GM23338 (cell line): ENCODE data around the gene CALM1. TPM values are rescaled to one million over a fixed set of nuclear protein-coding genes. Genes with fewer than 3 reads are reported as not detected.

Experiments used
- ATAC-seq: fragments of 200-7000 bp; cut with Tn5 transposase; 3 replicates; pipeline ENCODE4 v1.9.1; 2020
- DNase-seq: peaks from one replicate; pipeline ENCODE4 v3.0.0-alpha.2; 2015; ENCODE audit warnings: low spot score
- H2AFZ ChIP-seq: fragments of 200-600 bp; sonication (generic); 2 replicates; pipeline ENCODE4 v1.8.0; 2016; ENCODE audit warnings: antibody characterized with exemption, mild to moderate bottlenecking, moderate library complexity
- H3F3A ChIP-seq: fragments of 200-600 bp; sonication (generic); replicated peaks from 2 replicates; pipeline ENCODE4 v1.8.0; 2017; ENCODE audit warnings: antibody characterized with exemption, mixed run types, low read depth
- H3K27ac ChIP-seq: fragments of 200-600 bp; sonication (generic); 2 replicates; pipeline ENCODE4 v1.6.1; 2016; ENCODE audit warnings: low read depth
- H3K27me3 ChIP-seq: fragments of 200-600 bp; sonication (generic); 2 replicates; pipeline ENCODE4 v1.8.0; 2016; ENCODE audit warnings: mild to moderate bottlenecking, mixed run types, moderate library complexity; ENCODE audit not compliant: insufficient read depth
- H3K36me3 ChIP-seq: fragments of 200-600 bp; sonication (generic); 2 replicates; pipeline ENCODE4 v1.8.0; 2016; ENCODE audit warnings: mild to moderate bottlenecking; ENCODE audit not compliant: insufficient read depth
- H3K4me1 ChIP-seq: fragments of 200-600 bp; sonication (generic); 2 replicates; pipeline ENCODE4 v1.8.0; 2016; ENCODE audit warnings: mild to moderate bottlenecking, moderate library complexity; ENCODE audit not compliant: insufficient read depth
- H3K4me2 ChIP-seq: fragments of 200-600 bp; sonication (generic); 2 replicates; pipeline ENCODE4 v1.7.1; 2017; ENCODE audit warnings: mixed run types
- H3K4me3 ChIP-seq: fragments of 200-600 bp; sonication (generic); 2 replicates; pipeline ENCODE4 v1.6.1; 2016; ENCODE audit warnings: mixed run types
- H3K79me2 ChIP-seq: fragments of 200-600 bp; sonication (generic); replicated peaks from 2 replicates; pipeline ENCODE4 v1.8.0; 2017; ENCODE audit warnings: mild to moderate bottlenecking; ENCODE audit not compliant: insufficient read depth
- H3K9me2 ChIP-seq: fragments of 200-600 bp; sonication (generic); 2 replicates; pipeline ENCODE4 v1.8.0; 2017; ENCODE audit not compliant: insufficient read depth
- H4K20me1 ChIP-seq: fragments of 200-600 bp; sonication (generic); replicated peaks from 2 replicates; pipeline ENCODE4 v1.8.0; 2017; ENCODE audit warnings: mild to moderate bottlenecking; ENCODE audit not compliant: insufficient read depth
- H3K27ac Mint-ChIP-seq: 2 replicates; pipeline ENCODE4 v1.8.0; 2020; ENCODE audit warnings: inconsistent platforms, mild to moderate bottlenecking, moderate library complexity, mixed read lengths
- H3K27me3 Mint-ChIP-seq: 3 replicates; pipeline ENCODE4 v1.8.0; 2022; ENCODE audit warnings: low read depth, mild to moderate bottlenecking, moderate library complexity, mixed read lengths, inconsistent platforms; ENCODE audit not compliant: insufficient read depth, poor library complexity
- H3K36me3 Mint-ChIP-seq: 3 replicates; pipeline ENCODE4 v1.8.0; 2021; ENCODE audit warnings: low read depth, mild to moderate bottlenecking, inconsistent platforms, moderate library complexity, mixed read lengths
- H3K4me1 Mint-ChIP-seq: 3 replicates; pipeline ENCODE4 v1.8.0; 2020; ENCODE audit warnings: mild to moderate bottlenecking, inconsistent platforms, mixed read lengths
- H3K4me3 Mint-ChIP-seq: 3 replicates; pipeline ENCODE4 v1.8.0; 2021; ENCODE audit warnings: moderate library complexity, mild to moderate bottlenecking, inconsistent platforms, mixed read lengths
- H3K9me3 Mint-ChIP-seq: 3 replicates; pipeline ENCODE4 v1.8.0; 2020; ENCODE audit warnings: moderate library complexity, mild to moderate bottlenecking, inconsistent platforms, mixed read lengths
- CREB1 ChIP-seq: fragments of 250-450 bp; sonication (Bioruptor Pico); IDR thresholded peaks from 2 replicates; pipeline ENCODE4 v1.5.0; 2020; ENCODE audit warnings: low read depth, mild to moderate bottlenecking, moderate library complexity
- ETS1 ChIP-seq: IDR thresholded peaks from 2 replicates; pipeline ENCODE4 v1.6.1; 2016; ENCODE audit warnings: antibody characterized with exemption
- EZH2 ChIP-seq: fragments of 200-600 bp; sonication (generic); IDR thresholded peaks from one replicate; pipeline ENCODE4 v1.8.0; 2017; ENCODE audit warnings: antibody characterized with exemption, mild to moderate bottlenecking, low read depth; ENCODE audit not compliant: unreplicated experiment
- EZH2phosphoT487 ChIP-seq: fragments of 200-600 bp; sonication (generic); IDR thresholded peaks from one replicate; pipeline ENCODE4 v1.8.1; 2018; ENCODE audit warnings: antibody characterized with exemption; ENCODE audit not compliant: unreplicated experiment
- NANOG ChIP-seq: IDR thresholded peaks from 2 replicates; pipeline ENCODE4 v1.6.1; 2016; ENCODE audit warnings: antibody characterized with exemption, borderline replicate concordance
- POLR2AphosphoS5 ChIP-seq: IDR thresholded peaks from 2 replicates; pipeline ENCODE4 v1.6.1; 2016; ENCODE audit warnings: antibody characterized with exemption, low read depth
- REST ChIP-seq: IDR thresholded peaks from one replicate; pipeline ENCODE4 v1.6.1; 2018; ENCODE audit warnings: antibody characterized with exemption; ENCODE audit not compliant: unreplicated experiment
- STAT1 ChIP-seq: IDR thresholded peaks from one replicate; pipeline ENCODE4 v1.6.1; 2016; ENCODE audit warnings: antibody characterized with exemption; ENCODE audit not compliant: unreplicated experiment
- ZNF114 ChIP-seq: fragments of 250-450 bp; sonication (Bioruptor Pico); IDR thresholded peaks from 2 replicates; pipeline ENCODE4 v1.5.0; 2020; ENCODE audit warnings: mild to moderate bottlenecking, moderate library complexity
- ZNF331 ChIP-seq: fragments of 250-450 bp; sonication (Bioruptor Pico); IDR thresholded peaks from 2 replicates; pipeline ENCODE4 v1.5.0; 2020; ENCODE audit warnings: low read depth, mild to moderate bottlenecking, moderate library complexity
- ZNF462 ChIP-seq: fragments of 250-450 bp; sonication (Bioruptor Pico); IDR thresholded peaks from 2 replicates; pipeline ENCODE4 v1.5.0; 2020; ENCODE audit warnings: mild to moderate bottlenecking, moderate library complexity
- polyA plus RNA-seq: library from polyadenylated mRNA; unstranded; fragments of >200 nt; fragmentation: Nextera tagmentation; extraction: Ambion mirVana; gene quantifications from 2 replicates; pipeline ENCODE4 v1.2.1, GENCODE V29; 2016
- total RNA-seq: library from RNA; depleted of rRNA; stranded (reverse); fragments of >200 nt; shearing (Covaris generic); gene quantifications from 2 replicates; pipeline ENCODE4 v1.2.3, GENCODE V29; 2014

CALM1 gene
- total and polyA plus RNA-seq, 2 experiments from 2014 or later: 308 to 2,024 TPM

- TF ChIP-seq EZH2: no peak
- no peak for TF ChIP-seq NANOG
- no peak for TF ChIP-seq ZNF114 (CRISPR knock-in tag)
- H3K36me3 ChIP-seq: no peaks in the 10 kb centered on the region
- peaks cover 3% of the 10 kb centered on the region; the same call in 2 of the 3 replicates for H3K9me3 Mint-ChIP-seq
- no peak overlapping the region for H3K27ac ChIP-seq
- H3K4me3 ChIP-seq: no peak overlapping the region
- no peaks in the 10 kb centered on the region for H3F3A ChIP-seq
- H3K4me1 Mint-ChIP-seq: no peaks in the 10 kb centered on the region; the same call in 2 of the 3 replicates
- no peaks in the 10 kb centered on the region for H3K79me2 ChIP-seq
- no peaks in the 10 kb centered on the region for H3K9me2 ChIP-seq
- no peak overlapping the region for H3K4me3 Mint-ChIP-seq
- no peaks in the 10 kb centered on the region for H4K20me1 ChIP-seq
- ATAC-seq (no peak), DNase-seq (no peak)
- H3K4me1 ChIP-seq: no peaks in the 10 kb centered on the region
- H3K36me3 Mint-ChIP-seq: no peaks in the 10 kb centered on the region
- H3K27me3 ChIP-seq: no peaks in the 10 kb centered on the region
- no peak overlapping the region for H3K27ac Mint-ChIP-seq
- H3K4me2 ChIP-seq: no peak overlapping the region
- peaks cover under 1% of the 10 kb centered on the region for H3K27me3 Mint-ChIP-seq
- no peak overlapping the region for H2AFZ ChIP-seq
These were observed 21.2 kb downstream of the CALM1 start for GRCh38 chr14:90418053-90418452.

- no peak overlapping the region for H2AFZ ChIP-seq
- peaks cover 3% of the 10 kb centered on the region; the same call in 2 of the 3 replicates for H3K9me3 Mint-ChIP-seq
- H3K27ac Mint-ChIP-seq: no peak overlapping the region
- TF ChIP-seq EZH2phosphoT487 (no peak), ZNF114 (CRISPR knock-in tag) (no peak), CREB1 (CRISPR knock-in tag) (no peak), ETS1 (no peak), REST (no peak), ZNF462 (CRISPR knock-in tag) (no peak), NANOG (no peak), ZNF331 (CRISPR knock-in tag) (no peak), STAT1 (no peak), POLR2AphosphoS5 (no peak), EZH2 (no peak)
These were observed 22.4 kb downstream of the CALM1 start for GRCh38 chr14:90419200-90419599.

More at GRCh38 chr14:90419200-90419599, 22.4 kb downstream of the CALM1 start:
- peaks cover 5% of the 10 kb centered on the region for H3K27me3 Mint-ChIP-seq
- Histone ChIP-seq H3K9me2 (no peaks in the 10 kb centered on the region), H3K27ac (no peak overlapping the region), H3K4me3 (no peak overlapping the region), H3K36me3 (no peaks in the 10 kb centered on the region), H3F3A (no peaks in the 10 kb centered on the region), H3K4me2 (no peak overlapping the region), H4K20me1 (no peaks in the 10 kb centered on the region), H3K79me2 (no peaks in the 10 kb centered on the region), H3K4me1 (peaks cover 5% of the 10 kb centered on the region), H3K27me3 (no peaks in the 10 kb centered on the region)
- ATAC-seq (no peak), DNase-seq (no peak)
- H3K36me3 Mint-ChIP-seq: no peaks in the 10 kb centered on the region; the same call in 2 of the 3 replicates
- peaks cover 5% of the 10 kb centered on the region for H3K4me1 Mint-ChIP-seq
- H3K4me3 Mint-ChIP-seq: no peak overlapping the region
